OCI-LY7 (cell line): ENCODE measurements around the gene ARFGEF3. TPM values are rescaled to one million over a fixed set of nuclear protein-coding genes. Genes with fewer than 3 reads are reported as not detected.

Experiments
- BruUV-seq: library from RNA; stranded (reverse); fragments of 400-500 nt; replicated peaks from 2 replicates; lab custom pipeline; 2021; lab: Mats Ljungman, UMichigan
- CTCF ChIA-PET: fragments of 300-600 bp; sonication (Branson Sonifier 250); formaldehyde crosslinking; loops from one replicate; lab custom pipeline; 2022; ENCODE audit warnings: antibody characterized with exemption; ENCODE audit not compliant: unreplicated experiment; lab: Charles Lee
- POLR2A ChIA-PET: fragments of 300-600 bp; sonication (Branson Sonifier 250); formaldehyde crosslinking; loops from one replicate; lab custom pipeline; 2022; ENCODE audit warnings: antibody characterized with exemption; lab: Charles Lee
- DNase-seq: peaks from one replicate; pipeline ENCODE4 v3.0.0-alpha.2; 2015; ENCODE audit warnings: low spot score
- H2AFZ ChIP-seq: fragments of 200-600 bp; sonication (generic), shearing (Covaris generic); 2 replicates; pipeline ENCODE4 v1.6.1; 2014; ENCODE audit warnings: mild to moderate bottlenecking, antibody characterized with exemption, low read length, moderate library complexity
- H3K27ac ChIP-seq: fragments of 200-600 bp; sonication (generic); 2 replicates; pipeline ENCODE4 v1.5.1; 2014; ENCODE audit warnings: mixed run types, low read depth, mild to moderate bottlenecking, moderate library complexity, low read length, inconsistent platforms; ENCODE audit not compliant: poor library complexity, severe bottlenecking
- H3K36me3 ChIP-seq: fragments of 200-600 bp; sonication (generic); 2 replicates; pipeline ENCODE4 v1.6.1; 2014; ENCODE audit warnings: mild to moderate bottlenecking, antibody characterized with exemption, low read length, moderate library complexity, mixed read lengths; ENCODE audit not compliant: insufficient read depth
- H3K4me1 ChIP-seq: fragments of 200-600 bp; sonication (generic); 2 replicates; pipeline ENCODE4 v1.5.1; 2014; ENCODE audit warnings: mild to moderate bottlenecking, low read length; ENCODE audit not compliant: insufficient read depth, poor library complexity, severe bottlenecking
- H3K4me2 ChIP-seq: fragments of 200-600 bp; sonication (generic); 2 replicates; pipeline ENCODE4 v1.6.1; 2014; ENCODE audit warnings: mild to moderate bottlenecking, low read length
- H3K4me3 ChIP-seq: fragments of 200-600 bp; sonication (generic); 2 replicates; pipeline ENCODE4 v1.5.1; 2014; ENCODE audit warnings: mild to moderate bottlenecking, low read depth, low read length; ENCODE audit not compliant: poor library complexity, severe bottlenecking
- H3K79me2 ChIP-seq: fragments of 200-600 bp; sonication (generic); 2 replicates; pipeline ENCODE4 v1.6.1; 2016; ENCODE audit warnings: low read depth, mild to moderate bottlenecking, low read length, moderate library complexity, mixed read lengths; ENCODE audit not compliant: insufficient read depth
- H3K9me2 ChIP-seq: fragments of 200-600 bp; sonication (generic); 2 replicates; pipeline ENCODE4 v1.6.1; 2016; ENCODE audit warnings: mild to moderate bottlenecking, low read length, mixed read lengths; ENCODE audit not compliant: insufficient read depth
- H3K9me3 ChIP-seq: fragments of 200-600 bp; sonication (generic); 2 replicates; pipeline ENCODE4 v1.6.1; 2014; ENCODE audit warnings: mild to moderate bottlenecking, mixed run types, low read length, mixed read lengths
- H4K20me1 ChIP-seq: fragments of 200-600 bp; sonication (generic); 2 replicates; pipeline ENCODE4 v1.6.1; 2014; ENCODE audit warnings: mild to moderate bottlenecking, antibody characterized with exemption, low read length, moderate library complexity, mixed read lengths; ENCODE audit not compliant: insufficient read depth
- CTCF ChIP-seq: fragments of 200-600 bp; sonication (generic); conservative IDR thresholded peaks from 2 replicates; pipeline ENCODE4 v1.5.1; 2014; ENCODE audit warnings: mild to moderate bottlenecking, antibody characterized with exemption, low read length, moderate library complexity, mixed read lengths
- EZH2phosphoT487 ChIP-seq: fragments of 200-600 bp; sonication (generic); IDR thresholded peaks from 2 replicates; pipeline ENCODE4 v1.6.1; 2018; ENCODE audit warnings: low read depth, borderline replicate concordance, mild to moderate bottlenecking, mixed run types, antibody characterized with exemption, low read length, moderate library complexity, mixed read lengths
- intact Hi-C: fragments of 100-400 bp; cut with micrococcal nuclease; formaldehyde crosslinking; loops from one replicate; pipeline ENCODE4 v1.10.0; 2022; ENCODE audit not compliant: unreplicated experiment
- total RNA-seq, 2 experiments: library from RNA; depleted of rRNA in 1 of 2; stranded (reverse); fragments of >200 nt in 1 of 2; shearing (Covaris generic) in 1 of 2; gene quantifications; 2 replicates each; pipeline ENCODE4 v1.2.3, GENCODE V29; 2014 to 2022

ARFGEF3 gene
- total RNA-seq, 2 experiments from 2014 or later: not detected

GRCh38 chr6:138346302-138347195 lies 184.8 kb downstream of the ARFGEF3 start:
- no peak overlapping the region for H3K4me3 ChIP-seq
- no peaks in the 10 kb centered on the region for H4K20me1 ChIP-seq
- no peak overlapping the region for H2AFZ ChIP-seq
- POLR2A ChIA-PET: interaction anchor here (0.5 to 1.4 kb wide), 6 partner anchors 11 to 152 kb away, joined by 3 to 4 read pairs (median 3); no protein-coding TSS in a partner anchor
- TF ChIP-seq CTCF (no peak), EZH2phosphoT487 (no peak)
- H3K9me3 ChIP-seq: no peaks in the 10 kb centered on the region
- no TSS peak for BruUV-seq
- H3K4me2 ChIP-seq: no peak overlapping the region
- H3K36me3 ChIP-seq: no peaks in the 10 kb centered on the region
- no peak for DNase-seq
- intact Hi-C loops: no loop called here
- H3K4me1 ChIP-seq: no peaks in the 10 kb centered on the region
- CTCF ChIA-PET: no interaction called here
- H3K9me2 ChIP-seq: no peaks in the 10 kb centered on the region
- no peak overlapping the region for H3K27ac ChIP-seq
- no peaks in the 10 kb centered on the region for H3K79me2 ChIP-seq

DNA sequence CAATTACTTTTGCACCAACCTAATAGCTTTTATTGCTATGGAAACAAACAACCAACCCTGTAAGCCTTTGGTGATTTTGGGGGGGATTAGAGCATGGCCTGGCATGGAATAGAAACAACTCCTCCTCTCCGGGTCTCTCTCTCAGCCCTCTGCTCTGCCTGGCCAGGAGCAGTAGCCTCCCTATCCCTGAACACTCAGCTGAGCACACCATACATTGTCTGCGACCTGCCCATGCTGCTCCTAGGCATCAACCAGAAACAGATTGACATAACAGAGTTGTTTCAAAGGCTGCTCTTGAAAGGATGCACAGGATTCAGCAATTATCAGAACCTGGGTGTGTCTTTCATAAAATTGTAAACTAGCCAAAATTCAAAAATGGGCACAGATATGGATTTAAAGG lies 186.1 kb downstream of the ARFGEF3 start:
- H4K20me1 ChIP-seq: no peaks in the 10 kb centered on the region
- H3K9me3 ChIP-seq: no peaks in the 10 kb centered on the region
- H3K79me2 ChIP-seq: no peaks in the 10 kb centered on the region
- H2AFZ ChIP-seq: no peak overlapping the region
- no TSS peak for BruUV-seq
- ChIA-PET POLR2A (no interaction called here), CTCF (no interaction called here)
- H3K4me2 ChIP-seq: no peak overlapping the region
- no peak overlapping the region for H3K4me3 ChIP-seq
- intact Hi-C loops: no loop called here
- H3K4me1 ChIP-seq: no peaks in the 10 kb centered on the region
- H3K36me3 ChIP-seq: no peaks in the 10 kb centered on the region
- no peak for TF ChIP-seq EZH2phosphoT487
- TF ChIP-seq CTCF: no peak
- DNase-seq: no peak
- H3K27ac ChIP-seq: no peak overlapping the region
- H3K9me2 ChIP-seq: no peaks in the 10 kb centered on the region

DNA sequence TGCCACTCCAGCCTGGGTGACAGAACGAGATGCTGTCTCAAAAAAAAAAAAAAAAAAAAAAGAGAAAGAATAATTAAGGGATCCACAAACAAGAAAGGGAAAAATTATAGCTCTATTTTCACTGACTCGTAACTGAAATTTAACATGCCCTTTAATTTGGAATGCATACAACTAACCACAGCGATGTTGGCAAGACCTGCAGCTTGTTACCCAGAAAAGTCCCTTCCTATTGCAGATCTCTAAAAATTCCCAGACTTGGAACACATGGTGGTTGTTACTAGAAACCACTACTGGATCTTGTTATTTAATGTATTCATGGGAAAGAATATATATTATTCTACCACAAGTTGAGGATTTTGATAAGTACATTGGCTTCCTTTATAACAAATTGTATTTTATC lies 188.2 kb downstream of the ARFGEF3 start:
- H3K4me3 ChIP-seq: no peak overlapping the region
- H3K9me2 ChIP-seq: no peaks in the 10 kb centered on the region
- no peak overlapping the region for H3K27ac ChIP-seq
- no peak for DNase-seq
- no TSS peak for BruUV-seq
- no peaks in the 10 kb centered on the region for H4K20me1 ChIP-seq
- H3K4me1 ChIP-seq: no peaks in the 10 kb centered on the region
- no peak overlapping the region for H3K4me2 ChIP-seq
- no peaks in the 10 kb centered on the region for H3K36me3 ChIP-seq
- intact Hi-C loops: no loop called here
- CTCF ChIA-PET: no interaction called here
- POLR2A ChIA-PET: interaction anchor here (0.6 to 0.7 kb wide), 2 partner anchors 196 to 1521 kb away, joined by 3 read pairs; no protein-coding TSS in a partner anchor
- no peak for TF ChIP-seq EZH2phosphoT487
- no peaks in the 10 kb centered on the region for H3K79me2 ChIP-seq
- H3K9me3 ChIP-seq: no peaks in the 10 kb centered on the region
- H2AFZ ChIP-seq: no peak overlapping the region
